NCI-H1694 treated with DMSO at 0.1 percent for 48 hours (cell line): ENCODE data around the gene ZNF83.
"Not testable (repeated sequence)": the region's sequence is repeated elsewhere in the genome, so short reads cannot be mapped to it uniquely, and the experiment has no call there.

Source experiments
- DNase-seq: peaks from one replicate; lab custom pipeline; 2025; lab: John Stamatoyannopoulos, UW

Gene ZNF83

DNA sequence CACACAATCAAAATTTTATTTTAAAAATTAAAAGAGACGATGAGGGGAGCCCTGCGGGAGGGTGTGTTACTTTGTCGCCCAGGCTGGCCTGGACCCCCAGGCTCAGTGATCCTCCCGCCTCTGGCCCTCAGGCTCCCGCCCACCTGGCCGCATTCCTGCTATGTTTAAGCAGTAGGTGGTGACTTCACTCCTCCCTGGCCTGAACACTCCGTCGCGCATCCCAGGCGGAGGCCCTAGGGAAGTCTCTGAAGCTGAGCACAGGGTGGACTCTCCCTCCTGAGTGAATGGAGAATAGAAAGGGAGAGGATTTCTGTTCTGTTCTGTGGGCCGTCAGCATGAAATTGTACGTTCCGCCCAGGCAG, 68.5 kb downstream of the ZNF83 start:
- DNase-seq: not testable (repeated sequence)

DNA sequence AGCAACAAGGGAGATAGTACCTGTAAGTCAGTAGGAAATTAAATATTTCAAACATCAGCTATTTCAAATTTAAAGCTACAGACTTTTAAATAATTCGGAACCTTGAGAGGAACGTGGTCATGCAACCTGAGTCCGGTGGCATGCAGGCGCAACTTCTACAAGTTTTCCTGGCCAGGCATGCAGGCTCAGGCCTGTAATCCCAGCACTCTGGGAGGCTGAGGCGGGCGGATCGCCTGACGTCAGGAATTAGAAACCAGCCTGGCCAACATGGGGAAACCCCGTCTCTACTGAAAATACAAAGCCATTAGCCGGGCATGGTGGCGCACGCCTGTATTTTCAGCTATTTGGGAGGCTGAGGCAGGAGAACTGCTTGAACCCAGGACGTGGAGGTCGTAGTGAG, 70.2 kb downstream of the ZNF83 start:
- no peak for DNase-seq

DNA sequence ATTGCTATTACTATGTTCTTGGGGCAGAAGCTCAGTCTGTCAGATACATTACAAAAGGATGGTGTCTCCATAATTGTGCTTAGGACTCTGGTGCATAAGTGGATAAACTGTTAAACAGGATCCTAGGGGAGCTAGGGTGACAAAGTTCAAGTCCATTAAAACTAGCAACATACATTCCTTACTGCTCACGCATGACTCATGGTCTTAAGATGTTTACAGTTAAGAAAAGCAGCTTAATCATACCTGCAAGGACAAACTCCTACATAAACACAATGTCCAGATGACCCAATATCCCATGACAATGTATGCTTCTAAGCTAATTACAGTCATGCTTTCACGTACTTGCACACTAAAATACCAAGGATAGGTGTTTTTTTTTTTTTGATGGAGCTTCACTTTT, 71.6 kb downstream of the ZNF83 start:
- no peak for DNase-seq

DNA sequence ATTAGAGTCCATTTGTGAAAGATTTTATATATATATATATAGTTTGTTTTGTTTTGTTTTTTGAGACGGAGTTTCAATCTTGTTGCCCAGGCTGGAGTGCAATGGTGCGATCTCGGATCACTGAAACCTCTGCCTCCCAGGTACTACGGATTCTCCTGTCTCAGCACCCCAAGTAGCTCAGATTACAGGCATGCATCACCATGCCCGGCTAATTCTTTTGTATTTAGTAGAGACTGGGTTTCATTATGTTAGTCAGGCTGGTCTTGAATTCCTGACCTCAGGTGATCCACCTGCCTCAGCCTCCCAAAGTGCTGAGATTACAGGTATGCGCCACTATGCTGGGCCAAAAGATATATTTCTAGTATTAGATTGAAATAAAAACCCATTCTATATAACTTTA, 72.0 kb downstream of the ZNF83 start:
- DNase-seq: no peak
